GM18520 (cell line): ENCODE measurements around the gene FAH.
"Not testable (repeated sequence)": the region's sequence is repeated elsewhere in the genome, so short reads cannot be mapped to it uniquely, and the experiment has no call there.

Experiments
- ATAC-seq: cut with Tn5 transposase; IDR thresholded peaks from one replicate; pipeline ENCODE4 v1.9.1; 2021; ENCODE audit not compliant: unreplicated experiment

FAH gene

GRCh38 chr15:80151148-80151547 is 1.7 kb upstream of the FAH start:
- ATAC-seq: no peak

- ATAC-seq: no peak
Observed at GRCh38 chr15:80151576-80151975, 1.2 kb upstream of the FAH start.

- ATAC-seq: no peak
Observed at GRCh38 chr15:80152180-80152895, 461 bp upstream of the FAH start.

GRCh38 chr15:80153900-80154299 is 1.1 kb downstream of the FAH start:
- ATAC-seq: no peak

GRCh38 chr15:80154336-80154735 is 1.5 kb downstream of the FAH start:
- ATAC-seq: no peak

- ATAC-seq: no peak
Observed at GRCh38 chr15:80155001-80155377, 2.2 kb downstream of the FAH start.

GRCh38 chr15:80155378-80156175 is 2.8 kb downstream of the FAH start:
- not testable (repeated sequence) for ATAC-seq

GRCh38 chr15:80156176-80156720 is 3.4 kb downstream of the FAH start:
- no peak for ATAC-seq

GRCh38 chr15:80157215-80157614 is 4.4 kb downstream of the FAH start:
- no peak for ATAC-seq

- ATAC-seq: no peak
Observed at GRCh38 chr15:80159301-80159700, 6.5 kb downstream of the FAH start.

- ATAC-seq: no peak
Observed at GRCh38 chr15:80159811-80160569, 7.2 kb downstream of the FAH start.

GRCh38 chr15:80160570-80161156 is 7.9 kb downstream of the FAH start:
- ATAC-seq: no peak

- no peak for ATAC-seq
Observed at GRCh38 chr15:80161468-80162016, 8.7 kb downstream of the FAH start.

GRCh38 chr15:80162059-80162554 is 9.3 kb downstream of the FAH start:
- ATAC-seq: no peak

- ATAC-seq: no peak
Observed at GRCh38 chr15:80163217-80163616, 10.4 kb downstream of the FAH start.

- ATAC-seq: no peak
Observed at GRCh38 chr15:80163897-80164296, 11.1 kb downstream of the FAH start.

GRCh38 chr15:80167936-80168335 is 15.1 kb downstream of the FAH start:
- ATAC-seq: no peak

- ATAC-seq: no peak
Observed at GRCh38 chr15:80168421-80168820, 15.6 kb downstream of the FAH start.

GRCh38 chr15:80169768-80170357 is 17.1 kb downstream of the FAH start:
- no peak for ATAC-seq

GRCh38 chr15:80170596-80170995 is 17.8 kb downstream of the FAH start:
- ATAC-seq: no peak
